ENCODE data around the gene GNA14.
"Not testable (repeated sequence)": the region's sequence is repeated elsewhere in the genome, so short reads cannot be mapped to it uniquely, and the experiment has no call there.

The GNA14 gene

GRCh38 chr9:77640741-77641580, 7.2 kb downstream of the GNA14 start:
- H3K4me3 ChIP-seq (ENCODE audit: low read length), result no peak overlapping the region
- TF ChIP-seq CTCF (conservative IDR thresholded peaks at IDR 0.05; ENCODE audit: low read depth, low read length), result no peak
- no peak for DNase-seq (ENCODE audit: low read depth)

- TF ChIP-seq CTCF (conservative IDR thresholded peaks at IDR 0.05; ENCODE audit: low read depth, low read length), result no peak
- DNase-seq (ENCODE audit: low read depth), result no peak
- no peak overlapping the region for H3K4me3 ChIP-seq (ENCODE audit: low read length)
Measured at GRCh38 chr9:77632652-77633051, 15.5 kb downstream of the GNA14 start.

GRCh38 chr9:77628864-77629263, 19.3 kb downstream of the GNA14 start:
- not testable (repeated sequence) for H3K4me3 ChIP-seq (ENCODE audit: low read length); DNase-seq (ENCODE audit: low read depth)

GRCh38 chr9:77616191-77616590, 31.9 kb downstream of the GNA14 start:
- no peak for DNase-seq (ENCODE audit: low read depth)
- H3K4me3 ChIP-seq (ENCODE audit: low read length), result no peak overlapping the region
- no peak for TF ChIP-seq CTCF (conservative IDR thresholded peaks at IDR 0.05; ENCODE audit: low read depth, low read length)

- no peak for TF ChIP-seq CTCF (conservative IDR thresholded peaks at IDR 0.05; ENCODE audit: low read depth, low read length)
Measured at GRCh38 chr9:77614645-77615044, 33.5 kb downstream of the GNA14 start.

GRCh38 chr9:77606526-77606925, 41.6 kb downstream of the GNA14 start:
- no peak for TF ChIP-seq CTCF (conservative IDR thresholded peaks at IDR 0.05; ENCODE audit: low read depth, low read length)
- no peak overlapping the region for H3K4me3 ChIP-seq (ENCODE audit: low read length)
- DNase-seq (ENCODE audit: low read depth), result no peak

More at GRCh38 chr9:77614645-77615044, 33.5 kb downstream of the GNA14 start:
- no peak overlapping the region for H3K4me3 ChIP-seq (ENCODE audit: low read length)
- no peak for DNase-seq (ENCODE audit: low read depth)

- no peak for DNase-seq (ENCODE audit: low read depth)
- no peak for TF ChIP-seq CTCF (conservative IDR thresholded peaks at IDR 0.05; ENCODE audit: low read depth, low read length)
- no peak overlapping the region for H3K4me3 ChIP-seq (ENCODE audit: low read length)
Measured at GRCh38 chr9:77605449-77606220, 42.5 kb downstream of the GNA14 start.
